Stimulated activated CD8-positive, alpha-beta memory T cell treated with anti-CD3 and anti-CD28 coated beads, Interleukin-15, amount 100 ng/mL, for 1 hour (primary cell): ENCODE measurements around the gene PLD4.

Source experiments
- DNase-seq: peaks from one replicate; pipeline ENCODE4 v3.0.0-alpha.2; 2020; ENCODE audit warnings: low read depth

Gene PLD4

GRCh38 chr14:104975481-104976197 is 51.0 kb downstream of the PLD4 start:
- DNase-seq = no peak

DNA sequence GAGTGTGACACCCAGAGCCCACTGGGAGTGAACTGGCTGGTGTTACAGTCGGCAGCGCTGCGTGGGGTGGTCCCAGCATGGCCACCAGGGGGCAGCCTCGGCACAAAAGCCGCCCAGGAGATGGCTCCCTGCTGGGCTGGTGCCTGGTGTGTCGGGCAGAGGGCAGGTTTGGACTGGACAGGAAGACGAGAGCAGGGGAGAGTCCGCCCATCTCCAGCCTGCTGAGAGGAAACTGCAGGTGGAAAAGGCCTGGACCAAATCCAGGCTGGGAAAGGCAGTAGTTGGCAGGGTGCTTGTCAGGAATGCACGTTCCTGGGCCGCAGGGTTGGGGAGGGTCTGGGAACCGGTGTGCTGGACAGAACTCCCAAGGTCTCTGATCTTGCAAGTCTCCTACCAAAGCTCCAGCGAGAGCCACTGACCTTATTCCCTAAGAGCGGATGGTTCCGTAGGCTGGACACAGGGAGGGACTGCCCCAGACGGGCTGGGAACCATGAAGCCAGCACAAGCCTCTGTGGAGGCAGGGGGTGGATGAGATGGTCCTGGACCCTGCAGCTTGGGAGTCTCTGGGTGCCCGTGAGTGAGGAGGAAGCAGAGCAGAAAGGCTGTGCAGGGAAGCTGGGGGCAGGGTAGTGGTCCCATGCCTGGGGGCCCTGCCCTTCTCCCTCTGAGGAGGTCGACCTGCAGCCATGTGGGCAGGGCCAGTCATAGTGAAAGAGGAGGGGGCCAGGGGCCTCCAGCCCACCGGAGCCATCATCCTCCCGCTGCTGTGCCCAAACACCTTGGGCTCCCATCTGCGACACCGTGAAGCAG is 51.7 kb downstream of the PLD4 start:
- DNase-seq = peak; percentile 75

GRCh38 chr14:104977008-104977680 is 52.5 kb downstream of the PLD4 start:
- no peak for DNase-seq

- no peak for DNase-seq
These were observed 53.3 kb downstream of the PLD4 start, which contains the start of gene AHNAK2 for GRCh38 chr14:104977681-104978653. TSS of gene AHNAK2 (minus strand) at chr14:104978374. CDS start at chr14:104978237, 137 bp downstream.

DNA sequence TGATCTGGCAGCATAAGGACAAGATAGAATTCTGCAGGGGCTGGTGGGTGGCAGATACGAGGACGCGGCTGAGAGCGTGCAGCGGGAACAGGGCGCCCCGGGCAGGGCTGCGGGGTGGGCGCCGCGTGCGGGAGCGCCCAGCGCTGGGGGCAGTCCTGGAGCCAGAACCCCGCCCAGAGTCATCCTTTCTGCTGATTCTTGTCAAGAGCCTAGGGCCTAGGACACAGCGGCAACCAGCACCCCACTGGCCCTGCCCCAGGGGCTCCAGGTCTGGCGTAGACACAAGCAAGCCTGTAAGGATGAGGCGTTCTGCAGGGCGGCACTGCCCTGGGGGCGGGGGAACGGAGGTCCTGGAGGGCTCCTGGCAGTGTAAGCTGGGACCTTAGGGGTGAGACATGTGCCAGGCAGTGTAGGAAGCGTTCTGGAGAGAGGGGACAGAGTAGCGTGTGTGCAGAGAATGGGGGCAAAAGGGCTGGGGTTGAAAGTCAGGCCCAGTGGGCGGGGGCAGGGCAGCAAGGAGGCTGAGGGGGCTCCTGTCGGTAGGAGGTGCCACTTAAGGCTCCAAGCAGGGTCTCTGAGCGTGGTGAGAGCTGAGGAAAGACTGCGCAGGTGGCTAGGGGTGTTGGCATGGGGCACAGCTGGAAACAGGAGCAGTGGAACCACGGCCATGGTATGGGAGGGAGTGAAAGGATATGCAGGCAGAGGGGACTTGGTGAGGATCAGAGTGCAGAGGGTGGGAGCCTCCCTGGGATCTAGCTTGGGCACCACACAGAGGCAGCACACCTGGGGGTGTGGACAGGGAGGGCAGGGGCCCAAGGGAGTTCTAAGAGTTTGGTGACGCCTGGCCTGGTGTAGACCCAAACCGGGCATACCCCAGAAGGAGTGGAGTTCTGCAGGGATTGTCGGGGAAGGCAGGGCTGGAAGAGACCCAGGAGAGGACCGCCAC is 54.3 kb downstream of the PLD4 start:
- DNase-seq = no peak

DNA sequence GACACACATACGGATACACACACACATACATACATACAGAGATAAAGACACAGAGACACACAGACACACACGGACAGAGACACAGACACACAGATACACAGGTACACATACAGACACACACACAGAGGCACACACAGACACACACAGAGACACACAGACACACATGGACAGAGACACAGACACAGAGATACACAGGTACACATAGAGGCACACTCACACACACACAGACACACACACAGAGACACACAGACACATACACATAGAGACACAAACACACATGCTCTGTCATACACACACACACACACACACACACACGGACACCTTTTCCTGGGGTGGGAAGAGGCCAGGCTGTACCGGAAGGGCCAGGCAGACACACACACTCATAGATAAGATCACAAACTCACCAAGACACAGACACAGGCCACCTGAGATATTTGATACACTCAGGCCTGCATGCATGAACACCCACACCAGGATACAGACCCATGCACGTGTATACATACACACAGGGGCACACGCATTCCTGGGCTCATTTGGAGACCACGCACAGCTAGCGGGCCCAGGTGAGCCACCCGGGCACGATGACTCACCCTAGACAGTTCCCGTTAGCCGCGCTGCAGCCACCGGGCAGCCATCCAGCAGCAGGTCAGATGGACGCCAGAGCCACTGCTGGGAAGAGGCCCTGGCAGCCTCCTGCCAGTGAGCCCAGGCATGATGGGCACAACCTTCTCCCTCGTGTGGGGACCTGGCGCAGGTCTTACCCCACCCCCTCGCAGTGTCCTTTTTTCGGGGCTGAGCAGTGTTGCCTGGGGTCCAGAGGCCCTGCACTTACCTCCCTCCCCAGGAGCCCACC is 55.3 kb downstream of the PLD4 start:
- no peak for DNase-seq

DNA sequence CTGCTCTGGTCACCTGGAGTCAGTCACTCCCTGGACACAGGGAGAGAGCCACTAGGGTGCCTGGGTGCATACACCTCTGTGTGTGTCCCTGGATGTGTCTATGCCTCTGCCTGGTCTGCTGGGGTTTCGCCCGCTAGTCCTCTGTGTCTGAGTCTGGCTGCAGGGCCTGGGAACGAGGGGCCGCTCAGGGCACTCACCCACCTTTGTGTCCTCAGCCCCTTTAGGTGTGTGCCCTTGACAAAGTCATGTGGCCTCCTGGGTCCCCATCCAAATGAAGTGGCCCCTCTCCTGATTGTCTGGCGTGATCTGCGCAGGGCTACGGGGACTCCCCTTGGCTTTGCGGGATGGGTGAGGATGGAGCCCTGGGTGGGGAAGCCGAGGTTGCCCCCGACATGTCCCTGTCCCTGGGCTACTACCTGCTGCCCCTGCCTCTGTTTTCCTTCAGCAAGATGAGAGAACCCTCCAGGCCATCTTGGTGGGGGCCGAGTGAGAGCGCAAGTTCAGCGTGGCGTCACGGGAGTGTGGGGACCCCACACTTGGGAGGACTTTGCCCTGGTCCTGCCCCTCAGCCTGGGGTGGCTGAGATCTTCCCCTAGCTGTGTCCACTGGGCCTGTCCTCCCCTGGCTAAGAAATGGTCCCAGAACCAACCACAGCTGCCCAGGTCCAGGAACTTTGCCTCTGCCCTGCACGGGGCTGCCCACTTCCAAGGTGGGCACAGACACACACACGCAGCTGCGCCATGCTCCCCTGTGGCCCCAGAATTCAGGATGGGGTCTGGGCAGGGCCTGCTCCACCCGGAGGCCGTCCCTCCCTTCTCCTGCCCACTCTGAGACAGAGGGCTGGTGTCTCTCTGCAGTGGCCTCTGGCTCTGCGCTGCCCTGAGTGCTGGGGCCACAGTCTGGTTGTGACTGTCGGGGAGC is 56.2 kb downstream of the PLD4 start:
- DNase-seq = no peak

GRCh38 chr14:104981699-104982541 is 57.2 kb downstream of the PLD4 start:
- no peak for DNase-seq

GRCh38 chr14:104982548-104983230 is 58.0 kb downstream of the PLD4 start:
- DNase-seq = no peak
